HEK293 (cell line): ENCODE measurements around the gene SLC34A3.
A peak's percentile ranks its signal among the peaks of the same experiment; 100 is the strongest.

Source experiments
- AEBP2 ChIP-seq: fragments of 450-650 bp; formaldehyde crosslinking; IDR thresholded peaks from 2 replicates; pipeline ENCODE4 v1.5.1; 2016; ENCODE audit warnings: missing biosample characterization, missing genetic modification characterization, borderline replicate concordance
- BCL6B ChIP-seq: fragments of 450-650 bp; formaldehyde crosslinking; IDR thresholded peaks from 2 replicates; pipeline ENCODE4 v1.5.1; 2017; ENCODE audit warnings: missing biosample characterization, missing genetic modification characterization
- EGR2 ChIP-seq: fragments of 450-650 bp; formaldehyde crosslinking; IDR thresholded peaks from 2 replicates; pipeline ENCODE4 v1.5.1; 2016; ENCODE audit warnings: low read depth, missing biosample characterization, missing genetic modification characterization
- GFI1B ChIP-seq: fragments of 450-650 bp; formaldehyde crosslinking; IDR thresholded peaks from 2 replicates; pipeline ENCODE4 v1.5.1; 2016; ENCODE audit warnings: missing biosample characterization, missing genetic modification characterization
- HOXA7 ChIP-seq: sonication (generic); formaldehyde crosslinking; IDR thresholded peaks from 2 replicates; pipeline ENCODE4 v1.8.1; 2022; ENCODE audit warnings: missing genetic modification reagents, borderline replicate concordance
- IKZF3 ChIP-seq: fragments of 450-650 bp; IDR thresholded peaks from 2 replicates; pipeline ENCODE4 v1.5.0; 2018; ENCODE audit warnings: missing biosample characterization, mild to moderate bottlenecking, missing genetic modification characterization, moderate library complexity
- PRDM4 ChIP-seq: fragments of 450-650 bp; formaldehyde crosslinking; IDR thresholded peaks from 2 replicates; pipeline ENCODE4 v1.5.1; 2017; ENCODE audit warnings: missing biosample characterization, missing genetic modification characterization
- SALL2 ChIP-seq: fragments of 450-650 bp; formaldehyde crosslinking; IDR thresholded peaks from 2 replicates; pipeline ENCODE4 v1.5.0; 2017; ENCODE audit warnings: missing biosample characterization, mild to moderate bottlenecking, missing genetic modification characterization, borderline replicate concordance
- YY1 ChIP-seq: fragments of 450-650 bp; formaldehyde crosslinking; IDR thresholded peaks from 2 replicates; pipeline ENCODE4 v1.5.1; 2018; ENCODE audit warnings: missing biosample characterization, missing genetic modification characterization
- YY2 ChIP-seq: fragments of 450-650 bp; formaldehyde crosslinking; IDR thresholded peaks from 2 replicates; pipeline ENCODE4 v1.5.1; 2016; ENCODE audit warnings: missing biosample characterization, missing genetic modification characterization
- ZBTB20 ChIP-seq: fragments of 450-650 bp; formaldehyde crosslinking; IDR thresholded peaks from 2 replicates; pipeline ENCODE4 v1.5.1; 2016; ENCODE audit warnings: missing biosample characterization, missing genetic modification characterization
- ZBTB49 ChIP-seq: fragments of 450-650 bp; formaldehyde crosslinking; IDR thresholded peaks from 2 replicates; pipeline ENCODE4 v1.5.1; 2016; ENCODE audit warnings: missing biosample characterization, missing genetic modification characterization, low read depth
- ZIC2 ChIP-seq: fragments of 450-650 bp; formaldehyde crosslinking; IDR thresholded peaks from 2 replicates; pipeline ENCODE4 v1.5.1; 2016; ENCODE audit warnings: missing biosample characterization, missing genetic modification characterization
- ZNF138 ChIP-seq: fragments of 450-650 bp; formaldehyde crosslinking; IDR thresholded peaks from 2 replicates; pipeline ENCODE4 v1.5.1; 2016; ENCODE audit warnings: missing biosample characterization, missing genetic modification characterization, borderline replicate concordance
- ZNF140 ChIP-seq: fragments of 450-650 bp; formaldehyde crosslinking; IDR thresholded peaks from 2 replicates; pipeline ENCODE4 v1.5.1; 2016; ENCODE audit warnings: missing biosample characterization, missing genetic modification characterization
- ZNF169 ChIP-seq: fragments of 450-650 bp; formaldehyde crosslinking; IDR thresholded peaks from 2 replicates; pipeline ENCODE4 v1.5.1; 2016; ENCODE audit warnings: missing biosample characterization, missing genetic modification characterization
- ZNF202 ChIP-seq: fragments of 450-650 bp; formaldehyde crosslinking; IDR thresholded peaks from 2 replicates; pipeline ENCODE4 v1.5.1; 2016; ENCODE audit warnings: missing biosample characterization, missing genetic modification characterization, borderline replicate concordance
- ZNF211 ChIP-seq: fragments of 450-650 bp; formaldehyde crosslinking; IDR thresholded peaks from 2 replicates; pipeline ENCODE4 v1.5.1; 2016; ENCODE audit warnings: low read depth, missing biosample characterization, missing genetic modification characterization
- ZNF23 ChIP-seq: fragments of 450-650 bp; formaldehyde crosslinking; IDR thresholded peaks from 2 replicates; pipeline ENCODE4 v1.5.1; 2016; ENCODE audit warnings: missing biosample characterization, missing genetic modification characterization, borderline replicate concordance
- ZNF274 ChIP-seq, 2 experiments: fragments of 200-500 bp in 1 of 2; fragments of 450-650 bp in 1 of 2; sonication (Bioruptor generic) in 1 of 2; formaldehyde crosslinking in 1 of 2; IDR thresholded peaks; 2 replicates each; pipeline versions ENCODE4 v1.5.1 to v1.6.1; 2014 to 2016; ENCODE audit warnings: borderline replicate concordance in 1 of 2, inconsistent platforms in 1 of 2, low read length in 1 of 2, missing biosample characterization in 1 of 2, missing genetic modification characterization in 1 of 2
- ZNF324 ChIP-seq: fragments of 450-650 bp; formaldehyde crosslinking; IDR thresholded peaks from 2 replicates; pipeline ENCODE4 v1.5.1; 2016; ENCODE audit warnings: missing biosample characterization, missing genetic modification characterization
- ZNF423 ChIP-seq: fragments of 450-650 bp; formaldehyde crosslinking; IDR thresholded peaks from 2 replicates; pipeline ENCODE4 v1.5.1; 2016; ENCODE audit warnings: missing biosample characterization, missing genetic modification characterization
- ZNF501 ChIP-seq: fragments of 450-650 bp; formaldehyde crosslinking; IDR thresholded peaks from 2 replicates; pipeline ENCODE4 v1.5.1; 2016; ENCODE audit warnings: missing biosample characterization, missing genetic modification characterization
- ZNF585B ChIP-seq: fragments of 450-650 bp; formaldehyde crosslinking; IDR thresholded peaks from 2 replicates; pipeline ENCODE4 v1.5.1; 2016; ENCODE audit warnings: missing biosample characterization, missing genetic modification characterization
- ZNF623 ChIP-seq: fragments of 450-650 bp; formaldehyde crosslinking; IDR thresholded peaks from 2 replicates; pipeline ENCODE4 v1.5.1; 2016; ENCODE audit warnings: missing biosample characterization, missing genetic modification characterization
- ZNF654 ChIP-seq: fragments of 450-650 bp; formaldehyde crosslinking; IDR thresholded peaks from 2 replicates; pipeline ENCODE4 v1.5.1; 2016; ENCODE audit warnings: low read depth, missing biosample characterization, missing genetic modification characterization
- ZNF670 ChIP-seq: fragments of 450-650 bp; formaldehyde crosslinking; IDR thresholded peaks from 2 replicates; pipeline ENCODE4 v1.5.1; 2016; ENCODE audit warnings: missing biosample characterization, missing genetic modification characterization, low read depth
- ZNF701 ChIP-seq: fragments of 450-650 bp; formaldehyde crosslinking; IDR thresholded peaks from 2 replicates; pipeline ENCODE4 v1.5.1; 2016; ENCODE audit warnings: missing biosample characterization, missing genetic modification characterization
- ZNF707 ChIP-seq: fragments of 450-650 bp; formaldehyde crosslinking; IDR thresholded peaks from 2 replicates; pipeline ENCODE4 v1.5.1; 2016; ENCODE audit warnings: missing biosample characterization, missing genetic modification characterization
- ZNF76 ChIP-seq: fragments of 450-650 bp; formaldehyde crosslinking; IDR thresholded peaks from 2 replicates; pipeline ENCODE4; 2016; ENCODE audit warnings: low read depth, missing biosample characterization, missing genetic modification characterization, borderline replicate concordance
- ZNF791 ChIP-seq: fragments of 450-650 bp; formaldehyde crosslinking; IDR thresholded peaks from 2 replicates; pipeline ENCODE4 v1.5.1; 2016; ENCODE audit warnings: missing biosample characterization, missing genetic modification characterization
- ZSCAN30 ChIP-seq: fragments of 450-650 bp; IDR thresholded peaks from 2 replicates; pipeline ENCODE4 v1.5.1; 2018; ENCODE audit warnings: missing biosample characterization, mild to moderate bottlenecking, missing genetic modification characterization, moderate library complexity

Gene SLC34A3

GRCh38 chr9:137188490-137189296 lies 42.0 kb upstream of the SLC34A3 start, which contains the start of the genes ANAPC2 and SSNA1 (continued):
- TF ChIP-seq PRDM4 (tag by site-specific recombination), result no peak; the same call in 1 of the 2 replicates
- no peak for TF ChIP-seq ZNF701 (tag by site-specific recombination)
- TF ChIP-seq ZNF76, result peak; percentile 85
- TF ChIP-seq ZNF140, result no peak
- no peak for TF ChIP-seq ZNF670 (tag by site-specific recombination)
- TF ChIP-seq ZNF23, result no peak
- no peak for TF ChIP-seq ZNF654 (tag by site-specific recombination)
- no peak for TF ChIP-seq ZNF211 (tag by site-specific recombination)
- peak; percentile 94 for TF ChIP-seq ZBTB20
- peak; percentile 73 for TF ChIP-seq IKZF3 (tag by site-specific recombination)
- TF ChIP-seq YY1, result peak; percentile 98
- TF ChIP-seq ZNF169 (tag by site-specific recombination), result no peak
- no peak for TF ChIP-seq ZNF623
- TF ChIP-seq ZNF423 (tag by site-specific recombination), result no peak
- TF ChIP-seq ZIC2 (tag by site-specific recombination), result peak; percentile 34
- no peak for TF ChIP-seq ZNF707 (tag by site-specific recombination)
- TF ChIP-seq HOXA7 (CRISPR knock-in tag), result no peak
- no peak for TF ChIP-seq ZNF274 (IDR thresholded peaks at IDR 0.05; ENCODE audit: low read length)
- no peak for TF ChIP-seq ZNF274 (tag by site-specific recombination; IDR thresholded peaks at IDR 0.05; ENCODE audit: borderline replicate concordance)
- TF ChIP-seq GFI1B (tag by site-specific recombination), result no peak; the same call in 1 of the 2 replicates
- TF ChIP-seq ZBTB49 (tag by site-specific recombination), result no peak
- TF ChIP-seq ZNF324 (tag by site-specific recombination), result peak; percentile 90
- no peak for TF ChIP-seq BCL6B (tag by site-specific recombination)
- TF ChIP-seq ZNF202 (tag by site-specific recombination), result no peak
- peak; percentile 51 for TF ChIP-seq ZNF501 (tag by site-specific recombination)
- peak; percentile 99 for TF ChIP-seq YY2 (tag by site-specific recombination)
- TF ChIP-seq ZNF138, result no peak
- peak; percentile 73 for TF ChIP-seq ZSCAN30 (tag by site-specific recombination)
- TF ChIP-seq AEBP2, result no peak
- no peak for TF ChIP-seq SALL2
- TF ChIP-seq ZNF791 (tag by site-specific recombination), result no peak
- 0 out of 2 replicates have a peak, but pooled peaks have one; percentile 31 for TF ChIP-seq EGR2 (tag by site-specific recombination)
- TF ChIP-seq ZNF585B (tag by site-specific recombination), result no peak
